Measurements from ENCODE around the gene ITPR1. TPM values are rescaled to one million over a fixed set of nuclear protein-coding genes. Genes with fewer than 3 reads are reported as not detected.
A peak's percentile ranks its signal among the peaks of the same experiment; 100 is the strongest.

The ITPR1 gene
- total RNA-seq, 1 experiment from 2014 or later: 3.6 TPM

DNA sequence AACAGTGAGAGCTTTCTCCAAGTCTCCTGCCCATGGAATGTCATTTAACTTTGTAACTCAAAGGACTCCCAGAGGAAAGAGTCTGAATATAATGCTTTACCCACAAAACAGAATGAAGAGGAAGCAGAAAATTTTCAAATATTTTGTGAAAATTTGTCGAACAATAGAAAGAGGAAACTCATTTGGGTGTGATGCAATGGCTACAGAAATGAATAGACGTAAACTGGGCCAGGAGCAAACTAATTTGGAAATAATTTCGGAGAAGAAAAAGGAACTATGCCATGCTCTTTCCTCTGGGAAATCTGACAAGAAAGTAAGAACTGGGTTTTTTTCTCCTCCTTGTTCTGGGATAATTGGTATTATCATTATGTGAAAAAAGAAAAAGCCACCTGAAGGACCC lies 14.9 kb upstream of the ITPR1 start:
- DNase-seq (ENCODE audit: low spot score): no peak

DNA sequence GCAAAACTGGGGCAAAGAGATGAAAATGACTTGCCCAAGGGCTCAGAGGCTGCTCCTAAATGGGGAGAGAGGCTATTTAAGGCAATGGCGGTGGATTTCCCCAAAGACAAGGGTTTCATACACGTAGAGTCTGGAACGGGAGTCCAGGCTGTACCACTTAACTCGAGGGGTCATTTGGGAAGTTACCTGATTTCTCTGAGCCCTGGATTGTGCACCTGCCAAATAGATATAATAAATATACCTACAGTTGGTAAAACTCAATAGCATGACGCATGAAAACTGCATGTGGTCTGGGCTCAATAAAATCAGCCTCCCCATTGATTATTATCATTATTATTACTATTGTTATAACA lies 1.3 kb upstream of the ITPR1 start:
- no peak for DNase-seq (ENCODE audit: low spot score)

DNA sequence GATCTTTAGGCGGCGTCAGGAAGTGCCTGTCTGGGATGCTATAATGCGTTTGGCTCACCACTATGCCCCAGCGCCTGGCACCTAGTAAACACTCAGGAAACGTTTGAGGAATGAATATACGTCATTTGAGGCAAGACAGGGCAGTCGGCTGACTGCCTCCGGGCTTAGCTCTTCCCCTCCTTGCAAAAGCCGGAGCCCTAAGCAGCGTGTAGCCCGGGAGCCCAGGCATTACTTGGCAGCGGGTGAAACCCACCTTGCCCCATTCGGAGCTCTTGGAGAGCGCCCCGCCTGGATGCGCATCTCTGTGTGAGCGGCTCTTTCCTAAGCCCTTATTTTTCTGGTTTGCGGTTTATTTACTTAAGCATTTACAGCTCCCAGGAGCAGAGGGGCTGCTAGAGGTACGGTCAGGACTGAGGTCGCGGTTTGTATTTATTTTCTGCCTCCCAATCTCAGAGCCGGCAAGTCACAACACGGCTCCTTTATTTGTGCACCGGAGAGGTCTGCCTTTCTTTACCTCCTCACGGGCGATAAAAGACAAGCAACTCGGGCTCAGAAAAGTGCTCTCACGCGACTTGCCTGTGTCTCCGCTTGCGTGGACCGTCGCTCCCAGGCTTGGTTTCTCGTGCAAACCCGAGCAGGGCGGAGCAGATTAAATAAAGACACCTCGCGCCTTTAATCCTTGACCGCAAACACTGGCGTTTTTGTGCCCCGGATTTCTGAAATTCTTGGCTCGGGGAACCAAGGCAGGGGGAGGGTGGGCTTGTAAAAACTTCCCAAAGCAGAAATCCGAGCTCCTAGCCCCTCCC lies 737 bp upstream of the ITPR1 start:
- DNase-seq (ENCODE audit: low spot score): peak; percentile 53

DNA sequence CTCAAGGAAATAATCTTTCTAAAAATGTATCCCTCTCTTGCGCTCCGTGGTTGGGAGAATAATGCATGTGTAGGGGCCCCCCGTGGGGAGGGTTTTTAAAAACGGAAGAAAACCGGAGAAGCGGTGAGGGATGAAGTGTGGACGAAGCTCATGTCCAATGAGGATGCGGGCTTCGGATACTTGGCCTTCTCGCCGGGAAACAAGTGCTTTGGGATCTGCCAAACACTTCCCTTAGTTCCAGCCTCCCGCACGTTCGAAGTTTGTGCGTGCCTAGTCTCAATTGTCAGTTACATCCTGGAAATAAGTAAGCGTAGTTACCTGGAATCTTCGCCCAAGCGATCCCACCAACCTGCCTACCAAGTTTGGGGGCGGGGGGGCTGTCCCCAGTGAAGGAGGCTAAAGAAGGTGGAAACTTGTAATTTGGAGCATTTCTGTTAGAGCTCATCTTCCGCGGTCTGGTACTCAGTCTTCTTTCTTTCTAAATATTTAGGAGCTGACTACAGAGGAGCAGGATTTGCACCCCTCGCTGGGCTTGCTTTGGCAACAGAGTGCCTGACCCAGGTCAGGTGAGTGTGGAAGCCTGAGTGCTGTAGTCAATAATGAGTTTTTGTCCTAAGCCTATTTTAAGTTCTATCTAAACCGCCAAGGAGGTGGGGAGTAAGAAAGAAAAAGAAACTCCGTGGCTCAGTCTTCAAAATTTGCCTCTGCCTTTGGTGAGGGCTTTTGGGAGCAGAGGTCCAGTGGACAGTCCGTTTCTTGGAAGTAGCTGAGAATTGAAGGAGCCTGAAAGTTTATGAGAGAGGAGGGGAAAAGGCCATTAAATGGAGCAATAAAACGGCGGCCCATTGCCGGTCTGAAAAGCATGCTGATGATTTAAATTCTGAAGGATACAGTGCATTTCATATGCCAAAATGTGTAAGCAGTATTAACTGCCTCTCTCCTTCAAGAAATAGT lies 1.1 kb downstream of the ITPR1 start:
- DNase-seq (ENCODE audit: low spot score): no peak

DNA sequence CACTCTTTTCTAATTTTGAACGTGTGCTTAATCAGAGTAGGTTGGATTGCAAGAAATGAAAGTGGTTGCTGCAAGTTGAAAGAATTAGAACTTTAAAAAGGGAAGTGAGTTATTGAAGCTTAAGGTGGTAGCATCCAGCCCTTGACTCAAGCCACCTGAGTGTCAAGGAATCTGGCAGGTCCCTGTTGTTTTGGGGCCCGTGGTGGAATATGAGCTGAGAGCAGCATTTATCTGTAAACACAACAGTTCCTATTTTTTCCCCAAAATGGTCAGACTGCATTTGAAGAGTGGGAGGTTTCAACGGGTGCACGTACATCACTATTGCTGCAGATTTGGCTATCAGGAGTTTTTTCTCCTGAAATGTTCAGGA lies 1.7 kb downstream of the ITPR1 start:
- no peak for DNase-seq (ENCODE audit: low spot score)

DNA sequence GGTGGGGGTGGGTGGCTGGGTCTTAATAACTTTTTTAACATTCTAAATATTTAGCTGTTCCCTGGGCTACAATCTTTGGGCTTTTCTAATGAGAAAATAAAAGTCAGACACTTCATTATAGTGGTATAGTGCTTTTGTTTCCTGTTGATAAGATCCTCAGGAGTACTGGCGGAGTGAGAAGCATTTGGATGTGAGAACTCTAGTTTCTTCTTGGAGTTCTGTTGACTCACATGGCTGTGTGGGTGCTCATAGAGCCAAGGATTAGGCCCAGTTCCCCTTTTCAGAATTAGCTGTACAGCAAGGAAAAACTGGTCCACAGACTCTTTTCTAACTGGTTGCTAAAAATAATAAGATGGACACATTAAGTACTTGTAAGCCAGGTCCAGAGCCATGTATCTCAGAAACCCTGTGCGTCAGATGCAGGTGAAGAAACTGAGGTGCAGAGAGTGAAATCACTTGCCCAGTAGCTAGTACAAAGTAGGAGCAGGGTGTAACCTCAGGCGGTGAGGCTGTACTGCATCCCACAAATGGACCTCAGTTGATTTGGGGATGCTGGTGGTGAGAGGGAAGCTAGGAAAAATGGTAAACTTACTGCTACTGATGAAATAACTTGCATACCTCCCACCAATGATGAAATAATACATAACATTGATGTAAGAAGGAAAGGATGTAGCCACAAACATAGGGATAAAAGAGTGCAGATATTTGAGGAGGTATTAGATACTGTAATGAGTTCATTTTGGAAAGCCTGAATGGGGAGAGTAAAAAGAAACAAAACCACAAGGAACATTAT lies 2.3 kb downstream of the ITPR1 start:
- DNase-seq (ENCODE audit: low spot score): no peak

DNA sequence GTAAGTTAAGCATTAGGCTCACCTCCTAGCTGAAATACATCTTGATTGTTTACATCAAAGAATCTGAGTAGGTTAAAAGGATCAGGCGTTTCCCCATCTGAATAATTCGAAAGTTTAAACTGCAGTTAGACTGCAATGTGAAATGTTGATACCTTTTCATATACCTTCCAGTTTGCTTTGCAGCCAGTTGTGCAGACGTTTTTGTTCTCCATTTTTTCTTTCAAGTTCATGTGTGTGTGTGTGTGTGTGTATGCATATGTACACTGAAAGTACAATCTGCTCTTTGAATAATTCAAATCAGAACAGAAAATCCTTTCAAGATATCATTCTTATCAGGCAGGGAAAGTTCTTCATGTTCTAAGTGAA lies 2.9 kb downstream of the ITPR1 start:
- no peak for DNase-seq (ENCODE audit: low spot score)

DNA sequence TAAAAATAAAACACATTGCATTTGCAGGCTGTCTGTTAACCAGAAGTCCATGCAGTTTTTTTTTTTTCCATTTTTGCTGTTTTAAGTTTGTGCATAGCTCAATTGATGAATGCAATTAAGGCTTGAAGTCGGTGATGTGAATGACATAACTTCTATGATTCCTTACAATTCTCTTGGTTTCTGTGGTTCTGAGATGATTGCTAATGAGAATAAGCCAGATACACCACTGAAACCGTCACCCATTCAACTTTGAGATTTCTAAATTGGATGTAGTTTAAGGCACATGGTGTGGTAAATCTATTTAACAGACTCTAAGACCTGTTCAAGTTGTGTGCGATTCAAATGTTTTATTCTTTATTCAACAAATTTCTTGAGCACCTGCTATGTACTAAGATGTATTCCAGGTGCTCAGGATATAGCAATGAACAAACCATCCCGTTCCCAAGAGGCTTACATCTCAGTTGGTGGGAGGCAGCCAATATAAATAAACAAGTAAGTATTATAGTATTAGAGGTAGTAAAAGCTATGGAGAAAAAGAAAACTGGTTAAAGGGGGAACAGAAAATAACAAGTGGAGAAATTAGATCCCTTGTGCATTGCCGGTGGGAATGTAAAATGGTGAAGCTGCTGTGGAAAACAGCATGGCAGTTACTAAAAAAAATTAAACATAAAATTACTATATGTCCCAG lies 4.0 kb downstream of the ITPR1 start:
- DNase-seq (ENCODE audit: low spot score): no peak

DNA sequence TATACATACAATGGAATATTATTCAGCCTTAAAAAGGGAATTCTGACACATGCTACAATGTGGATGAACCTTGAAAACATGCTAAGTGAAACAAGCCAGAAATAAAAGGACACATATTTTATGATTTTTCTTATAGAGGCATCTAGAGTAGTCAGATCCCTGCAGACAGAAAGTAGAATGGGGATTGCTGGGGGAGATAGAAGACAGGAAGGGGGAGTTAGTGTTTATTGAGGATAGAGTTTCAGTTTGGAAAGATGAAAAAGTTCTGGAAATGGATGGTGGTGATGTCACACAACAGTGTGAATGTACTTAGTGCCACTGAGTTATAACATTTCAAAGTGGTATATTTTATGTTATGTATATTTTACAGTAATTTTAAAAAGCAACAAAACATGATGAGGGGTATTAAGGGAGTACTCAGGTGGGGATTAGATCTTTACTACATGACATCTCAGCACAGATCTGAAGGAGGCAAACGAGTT lies 4.7 kb downstream of the ITPR1 start:
- no peak for DNase-seq (ENCODE audit: low spot score)

DNA sequence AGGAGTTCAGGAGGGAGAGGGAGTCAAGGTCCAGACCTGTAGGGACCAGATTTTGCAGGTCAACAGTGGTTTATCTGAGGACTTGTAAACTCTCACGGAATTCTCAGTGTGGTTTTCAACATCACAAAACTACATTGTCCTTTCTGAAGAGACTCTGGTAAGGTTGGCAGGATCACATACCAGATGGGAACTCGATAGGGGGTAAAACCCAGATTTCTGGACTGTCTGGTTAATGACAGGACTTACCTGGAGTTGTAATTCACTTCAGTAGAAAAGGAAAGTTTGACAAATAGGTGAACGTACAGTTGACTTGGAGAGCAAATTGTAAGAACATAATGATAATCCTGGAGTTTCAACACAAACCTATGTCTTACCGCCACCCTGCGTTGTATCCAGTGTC lies 5.3 kb downstream of the ITPR1 start:
- DNase-seq (ENCODE audit: low spot score): no peak

DNA sequence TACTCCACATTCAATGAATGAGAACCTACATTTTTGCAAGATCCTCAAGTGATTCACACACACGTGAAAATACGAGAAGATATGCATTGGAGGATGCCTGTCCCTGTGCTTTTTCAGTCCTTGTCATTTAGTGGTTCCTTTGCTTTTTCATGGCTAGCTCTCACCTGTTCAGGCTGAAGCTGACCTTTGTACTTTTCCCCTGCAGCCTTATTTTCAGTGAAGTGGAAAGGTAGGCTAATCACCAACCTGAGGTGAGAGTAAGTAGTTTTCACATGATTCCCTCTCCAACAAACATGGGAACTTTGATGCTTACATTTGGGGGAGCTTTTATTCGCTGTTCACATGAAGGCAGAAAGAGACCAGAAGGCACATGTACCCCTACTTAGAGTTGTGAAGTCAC lies 8.3 kb downstream of the ITPR1 start:
- DNase-seq (ENCODE audit: low spot score): no peak

DNA sequence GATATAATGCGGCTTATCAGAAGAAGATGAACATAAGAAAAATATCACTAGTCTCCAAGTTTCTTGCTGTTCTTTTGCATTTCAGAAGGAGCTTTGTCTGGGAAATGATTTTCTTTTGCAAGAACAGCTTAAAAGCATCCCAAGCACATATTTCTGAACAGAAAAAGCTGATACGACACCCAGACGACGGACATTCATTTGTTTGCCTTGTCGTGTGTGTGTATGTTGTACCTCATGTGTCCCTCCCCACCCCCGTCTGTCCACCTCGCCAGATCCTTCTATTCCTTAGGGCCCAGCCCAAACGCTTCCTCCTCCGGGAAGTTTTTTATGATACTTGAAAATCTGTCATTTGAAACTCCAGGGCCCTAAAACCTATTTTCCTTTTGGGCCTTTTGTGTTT lies 8.8 kb downstream of the ITPR1 start:
- DNase-seq (ENCODE audit: low spot score): no peak

DNA sequence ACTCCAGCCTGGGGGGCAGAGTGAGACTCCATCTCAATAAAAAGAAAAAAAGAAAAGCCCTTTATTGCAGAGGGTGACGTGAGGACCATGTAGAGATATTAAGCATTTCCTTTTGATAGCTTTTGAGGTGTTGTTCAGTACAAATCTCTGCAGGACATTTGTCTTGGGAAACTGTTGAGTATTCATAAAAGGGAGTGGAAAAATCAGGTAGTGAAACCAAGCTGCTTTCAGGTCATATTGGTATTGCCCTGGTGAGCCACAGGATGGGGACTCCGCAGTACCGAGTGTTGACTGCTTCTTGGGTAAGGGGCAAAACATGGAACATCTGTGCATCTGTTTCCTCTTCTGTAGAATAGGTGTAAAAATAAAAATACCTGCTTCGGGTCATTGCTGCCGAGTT lies 9.9 kb downstream of the ITPR1 start:
- no peak for DNase-seq (ENCODE audit: low spot score)

DNA sequence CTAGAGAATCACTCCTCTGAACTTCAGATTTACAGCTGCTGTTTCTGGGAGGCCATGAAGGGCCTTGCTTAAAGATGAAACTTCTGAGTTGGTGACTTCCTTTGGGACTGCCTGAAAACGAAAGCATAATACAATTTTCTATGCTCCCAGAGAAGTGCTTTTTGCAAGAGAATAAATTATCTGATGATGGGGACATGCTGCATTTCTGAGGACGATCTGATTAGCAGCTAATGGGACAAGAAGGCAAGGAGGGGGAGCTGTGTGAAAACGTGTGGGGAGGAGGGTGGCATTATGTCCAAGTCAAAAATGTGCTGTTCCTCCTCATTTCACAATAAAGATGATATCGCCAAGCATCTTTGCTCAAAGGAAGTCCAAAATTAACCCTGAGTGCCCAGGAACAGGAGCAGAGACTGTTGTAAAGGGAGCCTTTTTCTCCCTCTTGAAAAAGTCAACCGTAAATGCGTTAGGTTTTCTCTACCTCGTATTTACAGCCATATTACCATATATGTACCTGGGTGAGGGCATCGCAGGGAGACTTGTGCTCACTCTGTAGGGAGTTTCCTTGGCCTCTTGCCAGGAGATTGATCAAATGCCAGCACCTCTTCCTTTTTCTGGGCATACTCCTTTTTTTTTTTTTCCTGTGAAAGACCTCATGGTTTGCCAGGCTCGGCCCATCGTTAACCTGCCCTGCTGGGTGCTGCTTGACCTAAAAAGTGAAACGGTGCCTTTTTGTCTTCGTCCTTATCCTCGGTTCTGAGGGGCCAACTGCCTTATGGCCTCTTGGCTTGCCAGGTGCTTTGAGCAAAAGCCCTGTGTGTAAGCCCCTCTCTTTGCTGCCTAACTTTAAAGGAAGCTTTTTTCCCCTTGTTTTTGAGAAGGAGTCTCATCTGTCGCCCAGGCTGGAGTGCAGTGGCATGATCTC lies 11.5 kb downstream of the ITPR1 start:
- DNase-seq (ENCODE audit: low spot score): peak; percentile 43

DNA sequence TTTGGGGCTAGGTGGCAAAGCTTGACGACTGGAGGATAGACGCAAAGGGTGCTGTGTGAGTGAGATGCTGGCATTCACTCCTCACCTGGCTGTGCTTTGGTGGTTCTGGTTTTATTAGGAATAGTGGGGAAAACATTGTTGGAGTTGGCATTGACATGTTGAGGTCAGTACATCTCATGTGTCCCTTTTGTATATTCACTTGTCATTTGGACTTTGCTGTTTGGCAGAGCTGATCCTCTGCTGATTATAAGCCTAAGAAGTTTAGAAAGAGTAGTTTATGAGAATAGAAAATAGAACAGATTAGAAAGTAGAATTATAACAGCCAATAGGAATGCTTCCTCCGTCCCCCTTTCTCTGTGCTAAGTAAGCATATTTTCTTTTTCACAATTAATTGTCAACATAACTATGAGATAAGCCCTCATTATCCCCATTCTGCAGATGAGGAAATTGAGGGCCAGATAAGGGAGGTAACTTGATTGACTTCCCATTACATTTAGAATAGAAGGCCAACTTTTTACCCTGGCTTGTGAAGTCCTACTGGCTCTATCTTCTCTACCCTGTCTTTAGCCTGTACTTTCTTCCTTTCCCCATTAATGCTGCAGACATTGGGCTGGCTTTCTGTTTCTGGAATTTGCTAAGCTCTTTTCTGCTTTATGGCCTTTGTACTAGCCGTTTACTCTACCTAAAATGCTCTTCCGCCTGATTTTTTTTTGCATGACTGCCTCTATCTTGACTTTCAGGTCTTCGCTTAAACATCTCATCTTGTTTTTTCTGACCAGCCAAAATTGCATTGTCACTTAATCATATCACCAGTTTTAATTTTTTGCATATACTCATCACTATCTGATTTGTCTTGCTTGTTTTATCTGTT lies 12.8 kb downstream of the ITPR1 start:
- no peak for DNase-seq (ENCODE audit: low spot score)

DNA sequence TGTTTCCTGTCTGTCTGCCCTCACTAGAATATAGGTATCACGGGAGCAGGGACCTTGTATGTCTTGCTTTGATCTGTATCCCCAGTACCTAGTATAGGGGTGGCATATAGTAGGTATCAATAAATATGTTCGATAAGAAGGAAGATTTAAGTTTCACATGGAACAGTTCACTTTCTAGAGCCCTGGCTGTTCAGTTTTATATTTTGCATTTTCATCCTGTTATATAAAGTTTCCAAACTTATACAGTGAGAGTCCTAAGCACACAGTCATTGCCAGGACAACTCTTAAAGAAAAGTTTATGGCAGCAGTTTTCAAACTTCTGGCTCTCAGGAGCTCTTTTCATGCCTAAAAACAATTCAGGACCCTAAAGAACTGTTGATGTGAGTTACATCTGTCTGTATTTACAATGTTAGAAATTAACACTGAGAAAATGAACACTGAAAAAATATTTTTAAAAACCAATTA lies 13.4 kb downstream of the ITPR1 start:
- DNase-seq (ENCODE audit: low spot score): no peak

DNA sequence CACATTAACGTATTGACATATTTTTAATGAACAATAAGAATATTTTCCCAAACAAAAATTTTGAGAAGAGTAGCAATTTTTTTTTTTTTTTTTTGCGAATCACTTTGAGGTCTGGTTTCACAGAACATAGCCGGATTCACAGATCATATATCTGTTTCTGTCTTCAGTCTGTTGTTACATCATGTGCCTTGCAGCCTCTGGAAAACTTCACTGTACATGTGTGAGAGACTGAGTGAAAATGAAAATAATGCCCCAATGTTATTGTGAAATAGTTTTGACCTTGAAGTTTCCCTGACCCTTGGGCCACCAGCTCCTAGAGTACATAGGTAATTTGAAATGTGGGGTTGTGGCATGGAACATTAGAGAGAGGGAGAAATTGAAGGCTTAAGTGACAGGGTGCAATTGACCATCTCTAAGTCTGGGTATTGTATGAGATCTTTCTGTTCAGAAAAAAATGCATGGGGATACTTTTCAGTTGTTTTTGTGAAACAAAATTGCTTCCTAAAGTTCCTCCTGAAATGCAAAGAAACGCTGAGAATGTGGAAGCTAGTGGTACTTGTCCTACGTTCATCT lies 14.0 kb downstream of the ITPR1 start:
- DNase-seq (ENCODE audit: low spot score): no peak

DNA sequence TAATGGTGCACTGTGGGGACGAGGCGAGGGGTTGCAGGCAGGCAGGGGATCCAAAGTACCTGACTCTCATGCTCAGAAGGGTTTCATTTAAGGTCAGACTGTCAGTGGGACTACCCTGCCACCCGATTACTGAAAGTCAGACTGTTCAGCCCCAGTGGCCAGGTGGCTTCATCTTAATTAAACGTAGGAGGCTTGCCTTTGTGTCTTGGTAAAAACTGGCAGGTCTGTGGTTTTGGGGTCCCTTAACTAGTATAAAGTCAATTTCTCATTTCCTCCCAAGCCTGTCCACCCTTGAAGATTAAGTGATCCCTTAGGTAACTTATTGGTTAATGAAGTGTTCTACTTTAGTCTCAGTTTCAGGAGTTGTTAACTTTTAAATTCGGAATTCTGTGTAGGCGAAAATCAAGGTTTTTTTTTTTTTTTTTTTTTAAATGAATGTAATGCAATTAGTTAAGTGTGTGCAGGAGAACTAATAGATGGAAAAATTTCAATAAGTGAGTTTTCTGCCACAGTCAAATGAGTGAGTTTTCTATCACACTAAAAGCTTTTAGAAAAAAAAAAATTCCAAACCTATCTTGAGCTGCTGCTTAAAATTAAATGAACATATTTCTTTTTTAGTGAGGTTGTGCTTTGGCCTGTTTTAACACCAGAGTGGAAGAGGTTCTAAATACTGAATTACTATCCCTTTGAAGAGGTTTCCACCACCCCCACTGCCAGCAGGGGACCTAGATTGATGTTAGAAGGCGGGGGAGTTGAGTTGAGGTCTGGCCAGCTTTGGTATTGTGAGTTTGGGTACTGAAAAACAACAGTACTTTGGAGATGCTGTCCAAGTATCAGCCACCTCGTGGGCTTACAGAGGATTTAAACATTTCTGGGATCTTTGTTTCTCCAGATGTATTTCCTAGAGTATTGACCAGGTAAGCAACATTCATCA lies 15.2 kb downstream of the ITPR1 start:
- DNase-seq (ENCODE audit: low spot score): no peak

Data from HT-29 (cell line).